NCI-H2107 (cell line): Measurements from ENCODE around the gene COL6A3.
"Not testable (repeated sequence)": the region's sequence is repeated elsewhere in the genome, so short reads cannot be mapped to it uniquely, and the experiment has no call there.

Experiments used
- DNase-seq: peaks from one replicate; lab custom pipeline; 2025; lab: John Stamatoyannopoulos, UW

Gene COL6A3

DNA sequence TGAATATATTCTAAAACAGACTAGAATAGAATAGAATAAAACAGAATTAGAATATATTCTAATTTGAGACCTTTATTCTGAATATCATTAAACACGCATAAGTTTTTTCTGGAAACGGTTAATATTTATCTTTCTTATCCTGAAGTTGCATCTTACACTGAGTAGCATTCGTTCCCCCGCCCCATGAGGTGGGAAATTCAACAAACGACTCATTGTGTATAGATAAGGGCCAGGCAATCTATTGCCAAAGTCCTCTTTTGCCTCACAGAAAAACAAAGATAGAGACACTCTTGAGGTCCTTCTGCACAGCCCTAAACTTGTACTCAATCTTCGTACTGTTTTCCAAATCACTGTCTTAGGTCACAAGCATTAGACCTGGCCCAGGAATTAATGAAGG, 98.1 kb downstream of the COL6A3 start:
- DNase-seq = no peak

DNA sequence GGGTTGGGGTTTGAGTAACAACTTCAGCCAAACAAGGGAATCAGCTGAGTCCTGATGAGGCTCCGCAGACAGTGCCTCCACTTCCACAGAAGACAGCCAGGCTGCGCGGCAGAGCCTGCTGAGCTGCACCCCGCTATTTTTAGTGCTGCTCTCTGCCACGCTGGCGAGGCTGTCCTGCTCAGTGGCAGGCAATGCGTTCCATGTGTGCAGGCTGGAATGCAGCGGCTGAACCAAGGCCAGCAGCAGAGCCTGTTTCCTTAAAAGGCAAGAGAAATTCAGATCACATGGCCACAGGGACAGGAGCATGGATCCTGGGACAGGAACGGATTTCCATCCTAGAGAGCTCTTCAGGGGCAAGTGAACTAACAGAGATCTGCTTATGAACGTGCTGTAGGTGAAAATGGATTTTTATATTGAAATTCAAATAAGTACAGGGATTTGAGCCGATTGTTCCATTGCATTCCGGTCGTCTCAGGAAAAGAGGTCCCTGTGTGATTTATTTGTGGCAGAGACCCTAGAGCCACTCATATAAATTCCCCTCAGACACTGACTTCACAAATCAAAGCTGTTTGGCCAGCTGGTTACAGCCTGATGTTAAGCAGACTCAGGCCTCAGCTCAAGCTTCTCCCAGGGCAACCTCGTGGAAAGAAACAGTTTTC, 98.7 kb downstream of the COL6A3 start:
- no peak for DNase-seq

DNA sequence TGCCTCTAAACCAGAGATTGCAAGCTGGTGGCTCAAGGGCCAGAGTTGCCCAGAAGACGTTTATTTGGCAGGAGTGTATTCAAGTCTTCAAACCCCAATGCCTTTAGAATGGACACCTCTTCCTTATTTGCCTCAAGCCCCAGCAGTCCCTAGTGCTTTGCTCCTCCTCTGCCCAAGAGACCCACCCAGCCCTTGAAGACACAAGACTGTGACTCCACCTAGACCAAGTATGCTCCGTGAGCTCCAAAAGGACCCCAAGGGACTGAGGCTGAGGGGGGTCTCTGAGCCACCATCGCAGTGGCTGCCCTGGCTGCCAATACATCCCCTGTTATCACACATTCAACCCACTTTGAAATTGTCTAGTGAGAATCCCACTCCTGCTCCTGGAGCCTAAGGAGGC, 99.3 kb downstream of the COL6A3 start:
- DNase-seq = no peak

DNA sequence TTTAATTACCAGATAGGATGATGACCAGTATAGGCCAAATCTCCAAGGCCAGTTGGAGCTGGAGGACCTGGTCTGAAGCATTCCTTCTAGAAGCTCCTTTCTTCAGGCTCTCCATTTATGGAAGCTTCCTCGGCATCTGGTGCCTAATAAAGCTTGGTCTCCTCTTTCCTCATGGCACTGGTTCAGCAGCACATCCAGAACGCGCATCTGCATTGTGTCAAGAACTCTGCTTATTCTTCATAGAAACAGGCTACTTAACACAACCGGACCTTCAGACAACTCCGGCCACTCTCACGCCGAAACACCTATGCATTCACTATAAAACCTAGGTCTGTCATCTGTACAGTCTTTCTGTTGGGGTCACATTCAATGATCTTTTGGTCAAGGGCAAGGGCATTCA, 99.8 kb downstream of the COL6A3 start:
- DNase-seq = no peak

DNA sequence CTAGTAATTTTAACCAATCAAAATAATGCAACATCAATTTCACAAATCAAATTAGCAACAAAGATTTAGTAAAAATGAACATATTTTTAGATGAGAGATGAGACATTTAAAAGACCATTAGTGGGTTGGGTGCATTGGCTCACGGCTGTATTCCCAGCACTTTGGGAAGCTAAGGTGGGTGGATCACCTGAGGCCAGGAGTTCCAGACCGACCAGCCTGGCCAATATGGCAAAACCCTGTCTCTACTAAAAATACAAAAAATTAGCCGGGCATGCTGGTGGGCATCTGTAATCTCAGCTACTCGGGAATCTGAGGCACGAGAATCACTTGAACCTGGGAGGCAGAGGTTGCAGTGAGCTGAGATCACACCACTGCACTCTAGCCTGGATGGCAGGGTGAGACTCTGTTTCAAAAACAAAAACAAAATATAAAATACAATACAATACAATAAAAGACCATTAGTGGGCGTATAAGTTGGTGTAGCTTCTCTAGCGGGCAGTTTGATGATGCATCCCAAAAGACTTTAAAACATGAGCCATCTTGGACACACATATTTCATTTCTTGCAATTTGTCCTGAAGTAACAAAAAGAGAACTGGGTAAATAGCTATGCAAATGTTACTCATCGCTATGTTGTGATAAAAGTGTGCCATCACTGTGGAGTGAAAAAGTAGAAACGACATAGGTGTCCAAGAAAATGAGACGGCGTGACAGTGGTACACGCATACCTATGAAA, 101.8 kb downstream of the COL6A3 start:
- no peak for DNase-seq

DNA sequence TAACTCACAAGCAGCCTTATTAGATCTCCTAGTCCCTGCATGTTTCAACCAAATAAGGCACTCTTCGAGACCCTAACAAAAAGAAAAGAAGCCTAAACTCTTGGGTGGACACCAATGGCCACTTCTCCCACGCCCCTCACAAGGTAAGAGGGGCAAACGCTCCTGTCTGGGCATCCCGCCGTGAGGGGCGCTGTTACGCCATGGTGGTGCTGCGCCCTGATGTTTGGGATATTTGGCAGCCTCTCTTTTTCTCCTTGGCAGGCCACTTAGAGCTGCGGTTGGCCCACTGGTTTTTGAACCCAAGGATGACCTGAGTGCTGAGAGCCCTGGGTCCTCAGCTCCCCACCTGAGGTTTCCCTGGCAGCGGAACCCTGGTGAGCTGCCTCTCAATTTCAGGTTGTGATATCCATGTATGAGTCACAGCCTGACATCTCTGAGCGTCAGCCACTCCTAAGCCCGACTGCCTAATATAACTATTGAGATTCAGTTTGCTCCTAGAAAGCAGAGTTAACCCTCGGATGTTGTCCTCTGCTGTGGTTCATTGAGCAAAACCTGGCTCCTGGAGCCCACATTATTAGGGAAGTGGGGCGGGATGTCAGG, 103.3 kb downstream of the COL6A3 start:
- DNase-seq = no peak

DNA sequence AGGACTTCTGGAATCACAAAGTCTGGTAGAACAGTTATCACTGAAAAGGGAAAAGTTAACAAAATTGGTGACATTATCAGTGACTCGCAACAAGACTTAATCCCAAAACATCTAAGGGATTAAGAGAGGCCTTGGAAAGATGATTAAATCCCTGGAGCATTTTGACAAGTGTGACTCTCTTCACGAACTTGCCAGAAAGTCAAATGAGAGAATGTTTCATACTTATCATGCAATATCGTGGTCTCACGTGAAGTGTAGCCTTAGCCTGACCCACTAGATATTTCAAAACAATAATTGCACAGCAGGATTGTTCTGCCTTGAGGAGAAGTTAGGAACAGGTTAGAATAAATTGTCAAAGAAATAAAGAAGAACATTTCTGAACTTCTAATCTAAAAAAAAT, 104.5 kb downstream of the COL6A3 start:
- no peak for DNase-seq

DNA sequence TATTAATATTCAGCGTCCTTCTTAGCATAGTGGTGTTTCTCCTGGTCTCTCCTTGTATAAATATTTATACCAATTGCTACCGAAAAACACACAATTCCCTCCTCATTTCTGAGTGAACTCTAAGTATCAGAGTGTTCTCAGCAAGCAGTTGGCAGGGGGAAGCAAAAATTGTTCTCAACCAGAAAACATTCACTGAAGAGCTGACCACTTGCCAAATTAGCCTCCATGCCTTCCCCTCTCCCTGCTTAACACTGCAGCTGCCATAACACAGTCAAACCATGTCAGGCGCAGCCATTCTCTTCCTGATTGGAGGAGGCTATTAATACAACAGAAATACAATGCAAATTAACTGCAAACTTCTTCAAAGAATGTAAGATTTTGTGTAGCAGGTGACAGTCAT, 105.0 kb downstream of the COL6A3 start:
- DNase-seq = no peak

DNA sequence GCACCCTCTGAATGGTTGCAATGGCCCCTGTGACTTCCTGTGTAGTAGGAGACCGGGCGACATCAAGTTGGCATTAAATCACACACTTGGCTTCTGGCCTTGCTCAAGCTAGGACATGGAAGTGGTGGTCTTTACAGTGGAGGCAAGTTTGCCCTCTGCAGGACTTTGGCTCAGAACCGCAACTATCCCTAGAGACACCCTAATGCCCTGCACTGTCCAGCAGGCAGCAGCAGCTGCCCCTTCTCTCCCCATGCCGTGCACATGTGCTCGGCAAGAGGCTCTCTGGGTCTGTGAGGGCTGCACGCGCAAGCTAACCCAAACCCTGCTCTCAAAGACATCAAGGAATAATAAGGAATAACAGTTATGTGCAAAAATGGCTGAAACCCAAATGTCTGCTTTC, 106.5 kb downstream of the COL6A3 start:
- no peak for DNase-seq

DNA sequence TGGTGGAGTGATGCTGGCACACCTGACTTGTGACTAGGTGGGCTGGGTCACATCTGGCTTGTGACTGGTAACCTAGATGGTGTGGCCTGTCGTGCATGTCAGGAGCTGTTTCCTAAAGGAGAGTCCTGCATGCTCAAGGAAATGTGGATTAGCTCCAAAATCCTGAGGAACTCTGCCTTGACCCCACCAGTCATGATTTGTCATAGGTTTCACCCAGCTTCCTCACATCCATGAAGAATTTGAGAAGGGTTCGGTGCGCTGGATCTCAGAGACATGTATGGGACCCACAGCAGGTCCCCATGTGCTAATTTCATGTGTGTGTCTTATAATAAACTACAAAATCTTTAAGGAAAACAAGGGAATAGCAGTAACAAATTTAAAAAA, 107.2 kb downstream of the COL6A3 start:
- DNase-seq = no peak

DNA sequence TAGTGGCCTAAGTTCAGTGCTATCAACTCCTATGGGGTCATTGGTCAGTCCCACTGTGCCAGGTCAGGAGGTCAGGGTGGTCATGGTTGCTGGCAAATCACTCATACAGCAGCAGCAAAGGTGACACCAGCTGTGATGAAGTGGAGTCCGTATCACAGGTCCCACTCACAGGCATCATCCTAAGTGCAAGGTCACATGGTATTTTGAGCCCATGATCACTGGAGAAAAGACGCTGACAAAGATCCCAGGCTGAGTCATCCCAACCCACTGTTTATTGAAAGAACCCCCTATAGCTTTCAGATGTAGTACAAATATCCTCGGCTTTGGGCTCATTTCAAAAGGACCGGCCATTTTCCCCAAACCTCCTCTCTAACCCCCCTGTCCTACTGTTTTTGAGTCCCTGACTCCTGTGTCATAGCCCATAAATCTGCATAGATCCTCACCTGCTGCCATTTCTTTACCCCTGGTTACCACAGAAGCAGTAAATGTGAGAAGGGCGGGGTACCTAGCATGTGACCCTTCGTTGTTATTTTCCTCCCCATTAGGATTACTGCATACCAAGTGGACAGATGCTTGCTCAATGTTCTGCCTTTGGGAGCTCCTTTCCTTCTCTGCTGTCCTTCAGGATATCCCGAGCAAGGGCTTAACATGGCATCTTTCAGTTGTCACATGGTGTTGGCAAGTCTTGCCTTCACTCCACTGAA, 107.7 kb downstream of the COL6A3 start:
- DNase-seq = no peak

DNA sequence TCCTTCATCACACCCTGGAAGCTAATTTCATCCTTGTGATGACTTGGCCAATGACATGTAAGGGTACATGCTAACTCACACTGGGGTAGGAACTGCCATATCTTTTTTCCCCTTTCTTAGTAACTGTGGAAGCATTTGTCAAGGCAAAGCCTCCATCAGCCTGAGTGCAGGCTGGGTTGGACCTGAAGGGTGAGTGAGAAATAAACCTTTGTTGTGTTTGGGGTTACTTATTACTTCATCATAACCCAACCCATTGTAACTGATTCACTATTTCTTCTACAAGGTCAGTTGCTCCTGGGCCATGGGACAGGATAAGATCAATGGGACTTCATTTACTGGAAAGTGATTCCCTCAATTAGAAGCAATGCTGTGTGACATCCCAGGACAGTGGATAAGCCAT, 108.4 kb downstream of the COL6A3 start:
- DNase-seq = no peak

DNA sequence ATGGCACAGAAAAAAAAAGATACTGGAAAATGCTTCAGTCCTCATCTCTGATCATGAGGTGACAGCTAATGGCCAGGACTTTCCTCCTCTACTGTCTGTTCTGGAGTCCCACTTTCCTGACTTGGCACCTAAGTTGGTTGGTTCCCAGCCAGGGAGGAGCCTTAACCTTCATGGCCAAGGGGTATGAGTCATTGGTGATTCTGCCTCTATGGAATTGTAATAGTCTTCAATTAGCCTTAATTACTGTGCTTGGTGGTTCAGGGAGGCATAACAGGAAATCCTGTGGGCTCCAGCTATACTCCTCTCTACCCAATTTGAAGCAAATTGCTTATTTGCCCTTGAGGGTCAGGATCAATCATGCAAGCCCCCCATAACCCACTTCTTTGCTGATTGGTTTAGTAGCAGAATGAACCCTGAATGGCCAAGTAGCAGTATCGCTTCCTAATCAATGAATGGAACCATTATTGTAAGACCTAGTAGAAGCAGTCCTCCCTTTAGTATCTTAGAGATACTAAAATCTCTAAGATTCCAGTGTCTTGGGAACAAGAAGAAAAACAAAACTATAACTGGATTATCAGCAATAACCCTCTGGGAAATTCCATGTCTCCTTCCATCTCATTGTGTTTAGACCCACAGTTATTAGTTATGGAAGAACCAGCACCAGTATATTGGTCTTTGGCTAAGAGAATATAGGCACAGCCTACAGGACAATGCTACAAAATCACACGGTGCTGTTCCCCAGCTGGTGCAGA, 109.0 kb downstream of the COL6A3 start:
- DNase-seq = no peak

DNA sequence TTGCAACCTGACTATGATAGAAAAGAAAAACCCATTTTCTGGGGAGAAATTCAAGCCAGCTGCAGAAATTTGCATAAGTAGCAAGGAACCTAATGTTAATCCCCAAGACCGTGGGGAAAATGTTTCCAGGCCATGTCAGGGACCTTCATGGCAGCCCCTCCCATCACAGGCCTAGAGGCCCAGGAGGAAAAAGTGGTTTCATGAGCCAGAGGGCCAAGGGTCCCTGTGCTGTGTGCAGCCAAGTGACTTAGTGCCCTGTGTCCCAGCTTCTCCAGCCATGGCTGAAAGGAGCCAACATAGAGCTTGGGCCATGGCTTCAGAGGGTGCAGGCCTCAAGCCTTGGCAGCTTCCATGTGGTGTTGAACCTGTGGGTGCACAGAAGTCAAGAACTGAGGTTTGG, 110.7 kb downstream of the COL6A3 start:
- not testable (repeated sequence) for DNase-seq

DNA sequence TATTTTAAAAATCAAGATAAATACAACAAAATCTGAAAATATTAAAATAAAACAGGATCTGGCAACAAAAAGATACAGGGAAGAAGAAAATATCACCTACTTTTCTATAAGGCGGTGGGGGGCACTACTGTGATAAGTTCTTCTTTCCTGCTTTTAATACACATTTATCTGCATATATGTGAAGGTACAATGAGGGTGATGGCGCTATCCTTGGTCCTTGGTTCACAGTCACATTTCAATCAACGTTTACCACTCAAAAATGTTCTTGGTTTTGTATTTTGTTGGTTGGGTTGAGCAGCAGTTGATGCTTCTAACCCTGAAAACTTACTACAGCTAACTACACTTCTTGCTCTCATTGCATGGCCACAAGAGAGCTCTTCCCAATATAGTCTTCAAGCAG, 112.4 kb downstream of the COL6A3 start:
- no peak for DNase-seq

DNA sequence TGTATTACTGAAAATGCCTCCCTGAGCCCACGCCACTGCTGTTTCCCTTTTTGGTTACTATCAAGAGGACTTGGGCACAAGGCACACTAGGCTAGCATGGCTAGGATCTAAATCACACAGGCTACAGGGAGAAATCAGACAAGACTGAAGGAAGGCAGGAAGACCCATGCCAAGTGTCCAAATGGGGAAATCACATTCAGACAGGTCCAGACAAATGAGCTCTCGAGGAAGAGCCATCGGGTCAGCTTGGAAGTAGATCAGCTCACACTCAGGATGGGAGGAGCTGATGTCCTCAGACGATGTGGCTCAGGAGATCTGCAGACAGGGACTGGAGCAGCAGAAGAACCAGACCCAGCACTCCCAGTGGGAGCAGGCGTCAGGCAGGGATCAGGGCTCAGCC, 113.2 kb downstream of the COL6A3 start:
- DNase-seq = no peak

DNA sequence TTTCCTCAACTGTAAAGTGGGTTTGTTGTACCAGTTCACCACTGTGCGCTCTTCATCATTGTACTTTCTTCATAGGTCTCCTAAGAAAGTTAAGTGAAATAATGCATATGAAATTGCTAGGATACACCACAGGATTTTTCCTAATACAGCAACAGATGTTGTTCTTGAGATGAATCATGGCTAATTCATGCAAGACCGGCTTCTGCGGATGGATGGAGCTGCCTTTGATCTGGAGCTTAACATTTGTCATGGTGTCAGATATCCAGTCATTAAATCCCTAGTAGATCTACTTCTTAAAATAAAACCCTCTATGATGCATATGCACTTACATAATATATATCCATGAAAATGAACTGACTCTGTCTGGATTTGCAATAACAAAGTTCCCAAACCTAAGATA, 114.1 kb downstream of the COL6A3 start:
- no peak for DNase-seq

DNA sequence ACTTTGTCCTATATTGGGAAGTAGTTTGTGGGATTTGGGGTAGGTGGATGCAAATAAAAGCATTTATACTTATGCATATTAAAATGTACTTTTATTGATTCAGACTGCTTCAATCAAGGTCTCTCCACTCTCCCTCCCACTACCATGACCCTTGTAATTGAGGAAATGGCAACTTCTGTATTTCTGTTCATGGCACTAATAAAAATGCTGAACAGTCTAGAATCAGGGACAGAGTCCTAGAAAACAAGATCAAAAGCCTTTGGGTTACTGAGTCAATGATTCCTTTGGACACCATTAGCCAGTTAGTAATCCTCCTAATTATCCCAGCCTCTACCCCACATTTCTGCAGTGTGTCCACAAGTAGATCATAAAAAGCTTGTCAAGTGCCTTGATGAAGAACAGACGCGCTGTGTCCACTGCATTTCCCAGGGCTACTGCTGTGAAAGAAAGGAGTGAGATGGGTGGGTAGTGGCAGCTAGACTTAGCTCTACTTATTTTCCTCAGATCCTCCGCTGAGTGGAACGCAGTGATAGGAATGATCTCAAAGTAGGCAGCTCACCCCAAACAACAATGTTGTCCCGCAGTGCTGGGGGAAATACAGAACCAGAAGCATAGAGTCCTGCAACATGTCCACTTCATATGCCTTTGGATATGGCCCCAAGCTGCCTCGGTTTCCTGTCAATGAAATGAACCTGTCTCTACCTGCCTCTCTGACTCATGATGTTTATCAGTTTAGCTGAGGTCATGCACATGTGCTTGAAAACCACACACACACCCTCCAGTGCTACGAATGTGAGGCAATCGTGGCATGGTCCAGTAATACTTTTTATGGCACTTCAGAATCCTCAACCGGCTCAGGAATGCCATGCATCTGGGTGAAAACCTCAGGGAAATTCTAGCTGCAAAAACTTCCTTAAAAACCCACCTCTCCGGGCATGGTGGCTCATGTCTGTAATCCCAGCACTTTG, 115.5 kb downstream of the COL6A3 start:
- DNase-seq = no peak

DNA sequence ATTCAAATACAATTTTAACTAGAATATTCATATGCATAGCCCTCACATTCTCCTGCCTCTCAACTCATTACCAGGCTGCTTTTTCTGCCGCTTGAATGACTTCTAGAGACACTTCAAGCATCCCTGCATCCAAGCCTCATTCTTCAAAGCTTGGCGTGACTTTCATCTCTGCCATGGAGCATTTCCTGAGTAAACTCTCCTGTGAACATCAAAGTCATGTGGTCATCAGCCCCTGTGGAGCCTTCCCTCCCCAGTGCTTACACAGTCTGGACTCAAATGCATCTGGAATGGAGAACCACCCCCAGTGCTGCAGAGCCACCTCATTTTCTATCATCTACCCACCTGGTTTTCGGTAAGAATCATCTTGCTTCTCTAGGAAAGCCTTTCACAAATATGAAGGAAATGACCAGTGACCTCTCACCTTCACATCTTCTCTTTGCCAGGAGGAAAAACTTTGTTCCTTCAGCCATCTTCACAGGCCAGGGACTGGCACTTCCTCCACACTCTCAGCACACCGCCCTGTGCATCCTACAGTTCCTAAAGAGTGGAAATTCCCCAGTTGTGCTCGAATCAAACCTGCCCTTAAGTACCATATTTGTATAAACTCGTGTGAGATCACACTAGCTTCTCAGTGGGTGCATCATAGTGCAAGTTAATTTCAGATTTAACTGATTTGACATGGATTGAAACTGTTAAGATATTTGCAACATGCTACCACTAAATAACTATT, 116.4 kb downstream of the COL6A3 start:
- DNase-seq = no peak

DNA sequence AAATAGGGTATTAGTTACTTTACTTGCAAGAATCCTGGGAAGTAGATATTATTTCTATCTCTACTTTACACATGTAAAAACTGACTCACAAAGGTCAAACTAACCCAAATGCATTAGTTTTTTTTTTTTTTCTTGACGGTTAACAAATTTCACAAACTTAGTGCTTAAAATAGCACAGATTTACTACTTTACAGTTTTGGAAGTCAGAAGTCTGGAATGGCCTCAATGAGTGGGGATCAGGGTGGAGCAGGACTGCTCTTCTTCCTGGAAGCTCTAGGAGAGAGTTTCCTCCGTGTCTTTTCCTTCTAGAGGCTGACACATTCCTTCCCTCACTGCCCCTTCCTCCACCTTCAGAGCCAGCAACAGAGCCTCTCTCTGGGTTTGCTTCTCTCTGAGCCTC, 117.2 kb downstream of the COL6A3 start:
- DNase-seq = no peak
